ENCODE measurements around the gene DMAP1.

Gene DMAP1

GRCh38 chr1:44254392-44254910, 41.2 kb downstream of the DMAP1 start:
- Histone ChIP-seq H3K9me2 (replicated peaks; ENCODE audit: insufficient read depth, low read length) (no peaks in the 10 kb centered on the region), H3K9me3 (replicated peaks; ENCODE audit: insufficient read depth, low read length) (no peaks in the 10 kb centered on the region), H3K9ac (ENCODE audit: low read length) (no peak overlapping the region), H3K4me1 (ENCODE audit: low read length) (no peaks in the 10 kb centered on the region), H3K36me3 (replicated peaks; ENCODE audit: insufficient read depth, low read length) (no peaks in the 10 kb centered on the region), H3K4me3 (ENCODE audit: low read length) (no peak overlapping the region), H3K79me2 (ENCODE audit: low read length) (no peaks in the 10 kb centered on the region), H3K4me2 (ENCODE audit: low read depth, low read length) (no peak overlapping the region), H2AFZ (ENCODE audit: low read length) (no peak overlapping the region), H3F3A (ENCODE audit: insufficient read depth, low read length) (no peaks in the 10 kb centered on the region), H4K20me1 (ENCODE audit: insufficient read depth, low read length) (no peaks in the 10 kb centered on the region), H3K27ac (ENCODE audit: low read length) (no peak overlapping the region), H3K27me3 (replicated peaks; ENCODE audit: insufficient read depth, low read length) (no peaks in the 10 kb centered on the region)
- TF ChIP-seq EZH2 (optimal IDR thresholded peaks at IDR 0.05; ENCODE audit: low read depth, low read length) (no peak), EZH2phosphoT487 (IDR thresholded peaks at IDR 0.05; ENCODE audit: low read length) (no peak)
- TF ChIP-seq, protein P1, sequence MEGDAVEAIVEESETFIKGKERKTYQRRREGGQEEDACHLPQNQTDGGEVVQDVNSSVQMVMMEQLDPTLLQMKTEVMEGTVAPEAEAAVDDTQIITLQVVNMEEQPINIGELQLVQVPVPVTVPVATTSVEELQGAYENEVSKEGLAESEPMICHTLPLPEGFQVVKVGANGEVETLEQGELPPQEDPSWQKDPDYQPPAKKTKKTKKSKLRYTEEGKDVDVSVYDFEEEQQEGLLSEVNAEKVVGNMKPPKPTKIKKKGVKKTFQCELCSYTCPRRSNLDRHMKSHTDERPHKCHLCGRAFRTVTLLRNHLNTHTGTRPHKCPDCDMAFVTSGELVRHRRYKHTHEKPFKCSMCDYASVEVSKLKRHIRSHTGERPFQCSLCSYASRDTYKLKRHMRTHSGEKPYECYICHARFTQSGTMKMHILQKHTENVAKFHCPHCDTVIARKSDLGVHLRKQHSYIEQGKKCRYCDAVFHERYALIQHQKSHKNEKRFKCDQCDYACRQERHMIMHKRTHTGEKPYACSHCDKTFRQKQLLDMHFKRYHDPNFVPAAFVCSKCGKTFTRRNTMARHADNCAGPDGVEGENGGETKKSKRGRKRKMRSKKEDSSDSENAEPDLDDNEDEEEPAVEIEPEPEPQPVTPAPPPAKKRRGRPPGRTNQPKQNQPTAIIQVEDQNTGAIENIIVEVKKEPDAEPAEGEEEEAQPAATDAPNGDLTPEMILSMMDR (IDR thresholded peaks at IDR 0.05; ENCODE audit: low read length): no peak
- DNase-seq: no peak

GRCh38 chr1:44256762-44257554, 43.7 kb downstream of the DMAP1 start:
- no peaks in the 10 kb centered on the region for H3K9me3 ChIP-seq (replicated peaks; ENCODE audit: insufficient read depth, low read length)
- H2AFZ ChIP-seq (ENCODE audit: low read length): no peak overlapping the region
- no peaks in the 10 kb centered on the region for H3F3A ChIP-seq (ENCODE audit: insufficient read depth, low read length)
- H3K9ac ChIP-seq (ENCODE audit: low read length): no peak overlapping the region
- no peak overlapping the region for H3K4me3 ChIP-seq (ENCODE audit: low read length)
- TF ChIP-seq EZH2phosphoT487 (IDR thresholded peaks at IDR 0.05; ENCODE audit: low read length) (no peak), EZH2 (optimal IDR thresholded peaks at IDR 0.05; ENCODE audit: low read depth, low read length) (no peak)
- TF ChIP-seq, protein P1 (IDR thresholded peaks at IDR 0.05; ENCODE audit: low read length): no peak
- no peaks in the 10 kb centered on the region for H3K36me3 ChIP-seq (replicated peaks; ENCODE audit: insufficient read depth, low read length)
- no peaks in the 10 kb centered on the region for H3K4me1 ChIP-seq (ENCODE audit: low read length)
- H4K20me1 ChIP-seq (ENCODE audit: insufficient read depth, low read length): no peaks in the 10 kb centered on the region
- H3K9me2 ChIP-seq (replicated peaks; ENCODE audit: insufficient read depth, low read length): no peaks in the 10 kb centered on the region
- no peak overlapping the region for H3K27ac ChIP-seq (ENCODE audit: low read length)
- no peak overlapping the region for H3K4me2 ChIP-seq (ENCODE audit: low read depth, low read length)
- H3K27me3 ChIP-seq (replicated peaks; ENCODE audit: insufficient read depth, low read length): no peaks in the 10 kb centered on the region
- no peak for DNase-seq
- no peaks in the 10 kb centered on the region for H3K79me2 ChIP-seq (ENCODE audit: low read length)

DNA sequence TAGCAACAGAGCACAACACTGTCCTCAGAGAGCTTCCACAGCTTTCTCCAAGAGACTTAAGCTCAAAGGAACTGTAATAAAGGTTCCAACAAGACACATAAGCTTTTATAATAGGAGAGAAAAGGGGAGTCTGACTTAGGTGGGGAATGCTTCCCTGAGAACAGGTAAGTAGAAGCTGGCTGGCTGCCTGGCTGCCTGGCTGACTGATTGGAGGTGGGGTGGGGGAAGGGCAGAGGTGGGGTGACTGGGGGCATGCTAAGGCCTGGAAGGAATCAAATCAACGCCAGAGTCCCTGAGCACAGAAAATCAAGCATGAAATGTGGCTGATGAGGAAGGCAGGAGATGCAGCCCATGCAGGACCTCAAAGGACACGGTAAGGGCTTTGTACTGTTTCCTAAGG, 45.8 kb downstream of the DMAP1 start:
- H3F3A ChIP-seq (ENCODE audit: insufficient read depth, low read length): no peaks in the 10 kb centered on the region
- no peak overlapping the region for H2AFZ ChIP-seq (ENCODE audit: low read length)
- H3K9me3 ChIP-seq (replicated peaks; ENCODE audit: insufficient read depth, low read length): no peaks in the 10 kb centered on the region
- H3K4me2 ChIP-seq (ENCODE audit: low read depth, low read length): no peak overlapping the region
- no peaks in the 10 kb centered on the region for H3K9me2 ChIP-seq (replicated peaks; ENCODE audit: insufficient read depth, low read length)
- H3K27me3 ChIP-seq (replicated peaks; ENCODE audit: insufficient read depth, low read length): no peaks in the 10 kb centered on the region
- H3K79me2 ChIP-seq (ENCODE audit: low read length): no peaks in the 10 kb centered on the region
- no peak for DNase-seq
- H3K36me3 ChIP-seq (replicated peaks; ENCODE audit: insufficient read depth, low read length): no peaks in the 10 kb centered on the region
- H3K4me3 ChIP-seq (ENCODE audit: low read length): no peak overlapping the region
- H3K9ac ChIP-seq (ENCODE audit: low read length): no peak overlapping the region
- no peaks in the 10 kb centered on the region for H3K4me1 ChIP-seq (ENCODE audit: low read length)
- no peak overlapping the region for H3K27ac ChIP-seq (ENCODE audit: low read length)
- TF ChIP-seq, protein P1 (IDR thresholded peaks at IDR 0.05; ENCODE audit: low read length): no peak
- TF ChIP-seq EZH2 (optimal IDR thresholded peaks at IDR 0.05; ENCODE audit: low read depth, low read length): no peak
- no peak for TF ChIP-seq EZH2phosphoT487 (IDR thresholded peaks at IDR 0.05; ENCODE audit: low read length)
- H4K20me1 ChIP-seq (ENCODE audit: insufficient read depth, low read length): no peaks in the 10 kb centered on the region

All from MM.1S (cell line).